Uterus (tissue), 2 donors: ENCODE measurements around the gene GATM.

ENCODE experiments used
- CTCF ChIP-seq, 4 experiments: fragments of 200-600 bp in 2 of 4; fragments of 450-650 bp in 2 of 4; sonication (generic) in 2 of 4; IDR thresholded peaks; one replicate each; pipeline ENCODE4 v1.5.1; 2016 to 2019; ENCODE audit warnings: antibody characterized with exemption in 4 of 4, mild to moderate bottlenecking in 2 of 4, moderate library complexity in 1 of 4
- POLR2A ChIP-seq, 2 donors: fragments of 450-650 bp; IDR thresholded peaks; one replicate each; pipeline ENCODE4 v1.6.1; 2016; ENCODE audit warnings: antibody characterized with exemption in 2 of 2, mild to moderate bottlenecking in 1 of 2, moderate library complexity in 1 of 2

DNA sequence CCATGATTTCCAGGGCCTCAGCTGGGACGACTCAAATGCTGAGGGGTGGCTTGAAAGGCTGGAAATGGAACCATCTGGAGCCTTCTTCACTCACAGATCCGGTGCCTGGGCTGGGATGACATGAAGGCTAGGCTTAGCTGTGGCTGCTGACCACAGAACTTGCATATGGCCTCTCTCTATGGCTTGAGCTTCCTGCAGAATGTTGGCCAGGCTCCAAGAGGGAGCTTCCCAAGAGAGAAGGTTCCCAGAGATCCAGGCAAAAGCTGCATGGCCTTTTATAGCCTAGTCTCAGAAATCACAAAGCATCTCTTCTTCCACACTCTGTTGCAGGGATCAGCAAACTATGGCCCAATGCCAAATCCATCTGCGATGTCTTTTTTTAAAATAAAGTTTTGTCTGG is 44.8 kb downstream of the GATM start:
- TF ChIP-seq CTCF (IDR thresholded peaks at IDR 0.05) = no peak
- no peak for TF ChIP-seq POLR2A (IDR thresholded peaks at IDR 0.05)
